Right renal pelvis (tissue), 4 donors: ENCODE data around the gene KRTAP5-2. TPM values are rescaled to one million over a fixed set of nuclear protein-coding genes. Genes with fewer than 3 reads are reported as not detected.
A peak's percentile ranks its signal among the peaks of the same experiment; 100 is the strongest.
"Not testable (repeated sequence)": the region's sequence is repeated elsewhere in the genome, so short reads cannot be mapped to it uniquely, and the experiment has no call there.

Source experiments
- DNase-seq, 4 donors: peaks; one replicate each; pipeline ENCODE4 v3.0.0-alpha.2; 2013; ENCODE audit warnings: low read depth in 4 of 4, low spot score in 3 of 4, missing footprints in 1 of 4
- polyA plus RNA-seq, 4 donors: library from polyadenylated mRNA; unstranded; fragments of 120-200 nt; gene quantifications; one replicate each; pipeline ENCODE4 v1.2.1, GENCODE V29; 2013; ENCODE audit not compliant: insufficient read length in 4 of 4

KRTAP5-2 gene
- polyA plus RNA-seq, 4 donors = 0.19 to 0.27 TPM; not detected in 2

GRCh38 chr11:1595994-1596575, 2.0 kb downstream of the KRTAP5-2 start:
- DNase-seq = not testable (repeated sequence)

GRCh38 chr11:1592628-1593027, 5.5 kb downstream of the KRTAP5-2 start:
- no peak for DNase-seq

- no peak for DNase-seq
Measured at GRCh38 chr11:1589996-1590395, 8.1 kb downstream of the KRTAP5-2 start.

GRCh38 chr11:1589191-1589963, 8.7 kb downstream of the KRTAP5-2 start:
- DNase-seq = not testable (repeated sequence)

GRCh38 chr11:1586699-1587098, 11.4 kb downstream of the KRTAP5-2 start:
- no peak for DNase-seq

- DNase-seq = not testable (repeated sequence)
Measured at GRCh38 chr11:1584661-1585370, 13.3 kb downstream of the KRTAP5-2 start, which contains the start of gene KRTAP5-1. Gene KRTAP5-1, minus strand, starts transcription at chr11:1585283. Its CDS starts 34 bp downstream, at chr11:1585249.

GRCh38 chr11:1582909-1583308, 15.2 kb downstream of the KRTAP5-2 start:
- not testable (repeated sequence) for DNase-seq

GRCh38 chr11:1581976-1582375, 16.1 kb downstream of the KRTAP5-2 start:
- DNase-seq = no peak

- no peak for DNase-seq
Measured at GRCh38 chr11:1576825-1577224, 21.3 kb downstream of the KRTAP5-2 start.

GRCh38 chr11:1575756-1576155, 22.3 kb downstream of the KRTAP5-2 start:
- DNase-seq = not testable (repeated sequence)

- DNase-seq = no peak
Measured at GRCh38 chr11:1574933-1575242, 23.2 kb downstream of the KRTAP5-2 start.

- no peak for DNase-seq
Measured at GRCh38 chr11:1574238-1574932, 23.7 kb downstream of the KRTAP5-2 start.

- DNase-seq = no peak
Measured at GRCh38 chr11:1573903-1574237, 24.2 kb downstream of the KRTAP5-2 start.

GRCh38 chr11:1573077-1573902, 24.8 kb downstream of the KRTAP5-2 start:
- DNase-seq = no peak

GRCh38 chr11:1572197-1573076, 25.7 kb downstream of the KRTAP5-2 start, which contains the start of gene DUSP8:
Gene DUSP8, minus strand, starts transcription at chr11:1572271. Its CDS starts 6,445 bp downstream, at chr11:1565826.
- peak in 1 of 4 donors; percentile 68 for DNase-seq

GRCh38 chr11:1571760-1572196, 26.3 kb downstream of the KRTAP5-2 start:
- no peak for DNase-seq

- no peak for DNase-seq
Measured at GRCh38 chr11:1570896-1571759, 27.0 kb downstream of the KRTAP5-2 start.

GRCh38 chr11:1570531-1570895, 27.6 kb downstream of the KRTAP5-2 start:
- DNase-seq = no peak
